ENCODE data around the gene TMEM91. TPM values are rescaled to one million over a fixed set of nuclear protein-coding genes. Genes with fewer than 3 reads are reported as not detected.

Gene TMEM91
- total RNA-seq, 1 donor from 2014 or later: 4.5 TPM

GRCh38 chr19:41415154-41415571, 38.8 kb downstream of the TMEM91 start:
- Histone ChIP-seq H3F3A (ENCODE audit: low read depth) (no peaks in the 10 kb centered on the region), H3K4me3 (no peak overlapping the region), H4K20me1 (ENCODE audit: low read depth) (no peaks in the 10 kb centered on the region), H3K4me2 (no peak overlapping the region), H3K9me3 (ENCODE audit: low read depth) (no peaks in the 10 kb centered on the region), H3K4me1 (no peaks in the 10 kb centered on the region), H2AFZ (replicated peaks) (no peak overlapping the region), H3K27ac (no peak overlapping the region), H3K9ac (no peak overlapping the region), H3K79me2 (ENCODE audit: low read depth) (no peaks in the 10 kb centered on the region), H3K36me3 (no peaks in the 10 kb centered on the region), H3K27me3 (no peaks in the 10 kb centered on the region)
- H3K4me3 Mint-ChIP-seq: no peak overlapping the region
- TF ChIP-seq EZH2 (IDR thresholded peaks at IDR 0.05) (no peak), EZH2phosphoT487 (IDR thresholded peaks at IDR 0.05) (no peak), CTCF (IDR thresholded peaks at IDR 0.05) (no peak)
- no peaks in the 10 kb centered on the region for H3K9me3 Mint-ChIP-seq
- peaks cover 4% of the 10 kb centered on the region for H3K36me3 Mint-ChIP-seq
- H3K27ac Mint-ChIP-seq: no peak overlapping the region
- no peak for DNase-seq (ENCODE audit: low spot score)
- no peaks in the 10 kb centered on the region for H3K27me3 Mint-ChIP-seq (ENCODE audit: insufficient read depth, low read depth)
- H3K4me1 Mint-ChIP-seq: no peaks in the 10 kb centered on the region

DNA sequence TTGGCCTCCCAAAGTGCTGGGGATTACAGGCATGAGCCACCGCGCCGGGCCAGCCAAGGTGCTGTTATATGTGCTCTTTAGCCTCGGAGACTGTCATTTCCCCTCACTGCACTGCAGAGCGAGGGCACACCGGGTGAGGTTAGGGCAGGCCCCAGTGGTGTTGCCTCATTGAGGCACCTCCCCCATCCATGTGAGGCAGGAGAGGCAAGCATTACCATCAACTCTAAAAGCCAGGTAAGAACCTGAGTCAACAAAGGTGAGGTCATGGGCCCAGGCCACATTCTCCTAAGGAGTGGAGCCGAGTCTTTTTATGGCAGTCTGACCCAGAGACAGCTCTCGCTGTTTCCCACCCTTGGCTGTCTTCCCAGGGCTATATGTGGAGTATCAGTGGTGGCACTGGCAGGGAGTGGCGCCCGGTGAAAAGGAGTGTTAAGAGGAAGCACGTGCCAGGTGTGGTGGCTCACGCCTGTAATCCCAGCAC, 39.9 kb downstream of the TMEM91 start:
- H4K20me1 ChIP-seq (ENCODE audit: low read depth): no peaks in the 10 kb centered on the region
- no peaks in the 10 kb centered on the region for H3K9me3 ChIP-seq (ENCODE audit: low read depth)
- no peaks in the 10 kb centered on the region for H3K36me3 ChIP-seq
- Mint-ChIP-seq H3K27ac (no peak overlapping the region), H3K36me3 (peaks cover 4% of the 10 kb centered on the region), H3K27me3 (ENCODE audit: insufficient read depth, low read depth) (no peaks in the 10 kb centered on the region), H3K4me3 (no peak overlapping the region), H3K9me3 (no peaks in the 10 kb centered on the region), H3K4me1 (no peaks in the 10 kb centered on the region)
- no peaks in the 10 kb centered on the region for H3K4me1 ChIP-seq
- no peaks in the 10 kb centered on the region for H3F3A ChIP-seq (ENCODE audit: low read depth)
- H3K79me2 ChIP-seq (ENCODE audit: low read depth): no peaks in the 10 kb centered on the region
- H3K27me3 ChIP-seq: no peaks in the 10 kb centered on the region
- no peak for DNase-seq (ENCODE audit: low spot score)
- H2AFZ ChIP-seq (replicated peaks): no peak overlapping the region
- no peak overlapping the region for H3K4me3 ChIP-seq
- H3K27ac ChIP-seq: no peak overlapping the region
- TF ChIP-seq EZH2 (IDR thresholded peaks at IDR 0.05) (no peak), CTCF (IDR thresholded peaks at IDR 0.05) (no peak), EZH2phosphoT487 (IDR thresholded peaks at IDR 0.05) (no peak)
- H3K9ac ChIP-seq: no peak overlapping the region
- no peak overlapping the region for H3K4me2 ChIP-seq

GRCh38 chr19:41420101-41420880, 44.0 kb downstream of the TMEM91 start:
- Histone ChIP-seq H3K27me3 (no peaks in the 10 kb centered on the region), H3K4me2 (no peak overlapping the region), H3K9me3 (ENCODE audit: low read depth) (no peaks in the 10 kb centered on the region), H2AFZ (replicated peaks) (no peak overlapping the region), H3F3A (ENCODE audit: low read depth) (no peaks in the 10 kb centered on the region), H3K79me2 (ENCODE audit: low read depth) (no peaks in the 10 kb centered on the region), H3K27ac (no peak overlapping the region), H3K9ac (no peak overlapping the region), H3K4me3 (no peak overlapping the region), H3K36me3 (no peaks in the 10 kb centered on the region), H3K4me1 (no peaks in the 10 kb centered on the region), H4K20me1 (ENCODE audit: low read depth) (no peaks in the 10 kb centered on the region)
- no peaks in the 10 kb centered on the region for H3K27me3 Mint-ChIP-seq (ENCODE audit: insufficient read depth, low read depth)
- H3K9me3 Mint-ChIP-seq: no peaks in the 10 kb centered on the region
- peaks cover 3% of the 10 kb centered on the region for H3K36me3 Mint-ChIP-seq
- DNase-seq (ENCODE audit: low spot score): no peak
- no peak overlapping the region for H3K27ac Mint-ChIP-seq
- no peak for TF ChIP-seq CTCF (IDR thresholded peaks at IDR 0.05)
- no peak for TF ChIP-seq EZH2phosphoT487 (IDR thresholded peaks at IDR 0.05)
- TF ChIP-seq EZH2 (IDR thresholded peaks at IDR 0.05): no peak
- no peak overlapping the region for H3K4me3 Mint-ChIP-seq
- H3K4me1 Mint-ChIP-seq: no peaks in the 10 kb centered on the region

Data from neural progenitor cell (in vitro differentiated cells).